H9 (cell line): ENCODE results near the gene TEK. TPM values are rescaled to one million over a fixed set of nuclear protein-coding genes. Genes with fewer than 3 reads are reported as not detected.

Experiments used
- DNase-seq: peaks from one replicate; pipeline ENCODE4 v3.0.0-alpha.2; 2017
- H2AFZ ChIP-seq: one replicate; pipeline ENCODE4 v1.6.1; 2013; ENCODE audit warnings: mild to moderate bottlenecking, low read length, control low read depth, moderate library complexity
- H2AK5ac ChIP-seq: 2 replicates; pipeline ENCODE4 v1.6.1; 2013; ENCODE audit warnings: low read length, control low read depth, mixed read lengths; ENCODE audit not compliant: insufficient read length
- H2BK120ac ChIP-seq: one replicate; pipeline ENCODE4 v1.6.1; 2013; ENCODE audit warnings: low read depth, mild to moderate bottlenecking, low read length, control low read depth, inconsistent platforms; ENCODE audit not compliant: poor library complexity, severe bottlenecking
- H2BK12ac ChIP-seq: 2 replicates; pipeline ENCODE4 v1.6.1; 2013; ENCODE audit warnings: low read length, control low read depth, mixed read lengths, low read depth; ENCODE audit not compliant: insufficient read length
- H2BK15ac ChIP-seq: 2 replicates; pipeline ENCODE4 v1.6.1; 2013; ENCODE audit warnings: low read depth, low read length, control low read depth
- H2BK20ac ChIP-seq: one replicate; pipeline ENCODE4 v1.6.1; 2013; ENCODE audit warnings: low read depth, mild to moderate bottlenecking, low read length, control low read depth, inconsistent platforms; ENCODE audit not compliant: poor library complexity, severe bottlenecking
- H2BK5ac ChIP-seq: 2 replicates; pipeline ENCODE4 v1.6.1; 2013; ENCODE audit warnings: low read length, control low read depth, mixed read lengths; ENCODE audit not compliant: insufficient read length
- H3K14ac ChIP-seq: 2 replicates; pipeline ENCODE4 v1.6.1; 2013; ENCODE audit warnings: low read length, control low read depth; ENCODE audit not compliant: insufficient read depth
- H3K18ac ChIP-seq: 2 replicates; pipeline ENCODE4 v1.6.1; 2013; ENCODE audit warnings: low read depth, mild to moderate bottlenecking, mixed read lengths, low read length, control low read depth; ENCODE audit not compliant: insufficient read length
- H3K23ac ChIP-seq: 2 replicates; pipeline ENCODE4 v1.6.1; 2013; ENCODE audit warnings: low read length, control low read depth, mixed read lengths, low read depth; ENCODE audit not compliant: insufficient read length
- H3K23me2 ChIP-seq: 2 replicates; pipeline ENCODE4 v1.6.1; 2013; ENCODE audit warnings: low read depth, mild to moderate bottlenecking, mixed read lengths, low read length, control low read depth; ENCODE audit not compliant: insufficient read length, poor library complexity, severe bottlenecking
- H3K27ac ChIP-seq: 2 replicates; pipeline ENCODE4 v1.5.1; 2013; ENCODE audit warnings: low read length, control low read depth, mixed read lengths, low read depth; ENCODE audit not compliant: insufficient read length
- H3K27me3 ChIP-seq: 2 replicates; pipeline ENCODE4 v1.6.1; 2013; ENCODE audit warnings: low read length, control low read depth, inconsistent platforms; ENCODE audit not compliant: insufficient read depth
- H3K4ac ChIP-seq: 2 replicates; pipeline ENCODE4 v1.6.1; 2013; ENCODE audit warnings: low read depth, mild to moderate bottlenecking, control low read depth, inconsistent platforms, low read length, moderate library complexity
- H3K4me1 ChIP-seq: 2 replicates; pipeline ENCODE4 v1.6.1; 2013; ENCODE audit warnings: low read length, control low read depth, inconsistent platforms; ENCODE audit not compliant: insufficient read depth
- H3K4me2 ChIP-seq: 2 replicates; pipeline ENCODE4 v1.6.1; 2013; ENCODE audit warnings: low read length, control low read depth, mixed read lengths; ENCODE audit not compliant: insufficient read length, insufficient read depth
- H3K56ac ChIP-seq: 2 replicates; pipeline ENCODE4 v1.6.1; 2013; ENCODE audit warnings: low read depth, mild to moderate bottlenecking, mixed read lengths, low read length, control low read depth; ENCODE audit not compliant: insufficient read length
- H3K79me1 ChIP-seq: 2 replicates; pipeline ENCODE4 v1.6.1; 2013; ENCODE audit warnings: low read depth, mild to moderate bottlenecking, moderate library complexity, low read length, control low read depth, inconsistent platforms; ENCODE audit not compliant: insufficient read depth, poor library complexity, severe bottlenecking
- H3K79me2 ChIP-seq: 2 replicates; pipeline ENCODE4 v1.6.1; 2013; ENCODE audit warnings: low read length, control low read depth, inconsistent platforms; ENCODE audit not compliant: insufficient read depth
- H3K9ac ChIP-seq: 2 replicates; pipeline ENCODE4 v1.6.1; 2013; ENCODE audit warnings: low read length, control low read depth, mixed read lengths; ENCODE audit not compliant: insufficient read length; ENCODE audit errors: extremely low read depth
- H3K9me3 ChIP-seq: one replicate; pipeline ENCODE4 v1.6.1; 2013; ENCODE audit warnings: low read depth, low read length, inconsistent platforms; ENCODE audit not compliant: control insufficient read depth
- H3T11ph ChIP-seq: one replicate; pipeline ENCODE4 v1.6.1; 2013; ENCODE audit warnings: mild to moderate bottlenecking, low read length, control low read depth, inconsistent platforms
- H4K20me1 ChIP-seq: one replicate; pipeline ENCODE4 v1.6.1; 2013; ENCODE audit not compliant: control insufficient read depth, insufficient read length, insufficient read depth
- H4K5ac ChIP-seq: 2 replicates; pipeline ENCODE4 v1.6.1; 2013; ENCODE audit warnings: low read depth, mild to moderate bottlenecking, mixed read lengths, low read length, control low read depth; ENCODE audit not compliant: insufficient read length
- H4K8ac ChIP-seq: replicated peaks from 2 replicates; pipeline ENCODE4 v1.6.1; 2013; ENCODE audit warnings: low read length, control low read depth, mixed read lengths, low read depth; ENCODE audit not compliant: insufficient read length
- H4K91ac ChIP-seq: 2 replicates; pipeline ENCODE4 v1.6.1; 2013; ENCODE audit warnings: low read depth, mild to moderate bottlenecking, moderate library complexity, mixed read lengths, low read length, control low read depth; ENCODE audit not compliant: insufficient read length
- H3K27ac Mint-ChIP-seq, 3 experiments: 2 replicates in 2 of 3; 3 replicates in 1 of 3; pipeline ENCODE4 v1.8.0; 2020 to 2021; ENCODE audit warnings: mixed read lengths in 3 of 3, mild to moderate bottlenecking in 1 of 3, moderate library complexity in 1 of 3
- H3K27me3 Mint-ChIP-seq: 2 replicates; pipeline ENCODE4 v1.8.0; 2021; ENCODE audit warnings: low read depth, mild to moderate bottlenecking, moderate library complexity, mixed read lengths
- H3K36me3 Mint-ChIP-seq, 3 experiments: 2 replicates in 2 of 3; 3 replicates in 1 of 3; pipeline ENCODE4 v1.8.0; 2020 to 2021; ENCODE audit warnings: low read depth in 3 of 3, mixed read lengths in 3 of 3; ENCODE audit not compliant: insufficient read depth in 1 of 3
- H3K4me1 Mint-ChIP-seq, 2 experiments: 2 replicates each; pipeline ENCODE4 v1.8.0; 2020; ENCODE audit warnings: mixed read lengths in 2 of 2
- H3K4me3 Mint-ChIP-seq, 2 experiments: 2 replicates in 1 of 2; 3 replicates in 1 of 2; pipeline ENCODE4 v1.8.0; 2020 to 2021; ENCODE audit warnings: mild to moderate bottlenecking in 2 of 2, mixed read lengths in 2 of 2, moderate library complexity in 1 of 2
- H3K9me3 Mint-ChIP-seq, 2 experiments: 2 replicates in 1 of 2; 3 replicates in 1 of 2; pipeline ENCODE4 v1.8.0; 2020; ENCODE audit warnings: mild to moderate bottlenecking in 2 of 2, mixed read lengths in 2 of 2, moderate library complexity in 1 of 2
- WGBS: extraction: QIAGEN DNeasy Blood & Tissue Kit; methylation state at CpG from one replicate; pipeline ENCODE4 v1.1.7; 2013; ENCODE audit warnings: missing lambda C conversion rate, low lambda C conversion rate, mixed read lengths; ENCODE audit not compliant: insufficient read length; ENCODE audit errors: extremely low coverage; 5-methylcytosine and 5-hydroxymethylcytosine counted together
- total RNA-seq: library from RNA; stranded (reverse); gene quantifications from 2 replicates; pipeline ENCODE4 v1.2.1, GENCODE V29; 2021
- TF ChIP-seq, protein P1 (sequence below): fragments of 200-600 bp; sonication (generic); conservative IDR thresholded peaks from 3 replicates; pipeline ENCODE4 v1.8.0; 2021; ENCODE audit warnings: antibody characterized with exemption, mild to moderate bottlenecking

TEK gene
- total RNA-seq, 1 experiment from 2014 or later = 1.8 TPM

DNA sequence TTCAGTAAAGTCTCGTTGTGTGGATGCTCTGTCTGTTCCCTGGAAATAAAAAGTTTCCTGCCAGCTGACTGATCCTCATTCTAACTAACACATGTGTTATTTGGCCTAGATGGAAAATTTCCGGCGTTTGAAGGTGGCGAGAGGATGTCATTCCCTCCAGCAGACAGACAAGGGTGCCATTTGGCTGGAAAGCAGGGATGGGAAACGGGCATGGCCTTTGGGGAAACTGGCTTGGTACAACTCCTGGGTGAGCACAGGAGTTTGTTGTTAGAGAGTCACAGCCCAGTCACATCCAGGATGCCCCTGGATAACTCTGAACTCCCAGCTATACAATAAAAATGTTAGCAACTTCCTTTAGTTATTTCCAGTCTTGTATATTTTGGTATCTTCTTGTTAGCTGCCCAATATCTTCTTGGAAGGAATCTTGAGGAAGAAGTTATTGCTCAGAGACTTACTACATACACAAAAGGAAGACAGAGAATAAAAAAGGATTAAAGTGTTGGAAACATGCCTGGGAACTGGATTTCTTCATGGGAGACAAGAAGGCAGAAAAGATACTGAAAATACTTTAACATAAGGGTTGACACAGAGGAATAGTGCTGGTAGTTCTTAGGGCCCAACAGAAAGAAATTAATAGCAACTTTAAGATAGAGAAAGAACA, 41.9 kb downstream of the TEK start:
- H3T11ph ChIP-seq = no peak overlapping the region
- no peak overlapping the region for H4K8ac ChIP-seq
- no peak overlapping the region for H3K27ac ChIP-seq
- H3K9me3 ChIP-seq = no peaks in the 10 kb centered on the region
- no peaks in the 10 kb centered on the region for H3K27me3 ChIP-seq
- no peak overlapping the region for H4K91ac ChIP-seq
- no peak overlapping the region for H3K14ac ChIP-seq
- H4K20me1 ChIP-seq = no peaks in the 10 kb centered on the region
- H3K23me2 ChIP-seq = no peaks in the 10 kb centered on the region
- no peak overlapping the region for H2BK12ac ChIP-seq
- H2BK20ac ChIP-seq = no peak overlapping the region
- H3K4me2 ChIP-seq = no peak overlapping the region
- no peak overlapping the region for H2AFZ ChIP-seq
- Mint-ChIP-seq H3K4me3 (no peak overlapping the region), H3K36me3 (no peaks in the 10 kb centered on the region), H3K27me3 (no peaks in the 10 kb centered on the region), H3K9me3 (no peaks in the 10 kb centered on the region), H3K27ac (peak overlapping the region in 1 of 3 experiments; percentile 65; a peak in 1 of 7 replicates), H3K4me1 (peaks cover 4 to 12% of the 10 kb centered on the region in 2 experiments)
- H3K56ac ChIP-seq = no peak overlapping the region
- no peak overlapping the region for H3K9ac ChIP-seq
- no peak overlapping the region for H2AK5ac ChIP-seq
- H3K79me2 ChIP-seq = no peaks in the 10 kb centered on the region
- H3K4ac ChIP-seq = no peak overlapping the region
- no peak overlapping the region for H2BK120ac ChIP-seq
- TF ChIP-seq, protein P1, sequence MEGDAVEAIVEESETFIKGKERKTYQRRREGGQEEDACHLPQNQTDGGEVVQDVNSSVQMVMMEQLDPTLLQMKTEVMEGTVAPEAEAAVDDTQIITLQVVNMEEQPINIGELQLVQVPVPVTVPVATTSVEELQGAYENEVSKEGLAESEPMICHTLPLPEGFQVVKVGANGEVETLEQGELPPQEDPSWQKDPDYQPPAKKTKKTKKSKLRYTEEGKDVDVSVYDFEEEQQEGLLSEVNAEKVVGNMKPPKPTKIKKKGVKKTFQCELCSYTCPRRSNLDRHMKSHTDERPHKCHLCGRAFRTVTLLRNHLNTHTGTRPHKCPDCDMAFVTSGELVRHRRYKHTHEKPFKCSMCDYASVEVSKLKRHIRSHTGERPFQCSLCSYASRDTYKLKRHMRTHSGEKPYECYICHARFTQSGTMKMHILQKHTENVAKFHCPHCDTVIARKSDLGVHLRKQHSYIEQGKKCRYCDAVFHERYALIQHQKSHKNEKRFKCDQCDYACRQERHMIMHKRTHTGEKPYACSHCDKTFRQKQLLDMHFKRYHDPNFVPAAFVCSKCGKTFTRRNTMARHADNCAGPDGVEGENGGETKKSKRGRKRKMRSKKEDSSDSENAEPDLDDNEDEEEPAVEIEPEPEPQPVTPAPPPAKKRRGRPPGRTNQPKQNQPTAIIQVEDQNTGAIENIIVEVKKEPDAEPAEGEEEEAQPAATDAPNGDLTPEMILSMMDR = no peak
- no peaks in the 10 kb centered on the region for H3K79me1 ChIP-seq
- no peak for DNase-seq
- no CpG with 5 or more reads among the region's 5 CpGs for WGBS
- H2BK5ac ChIP-seq = no peak overlapping the region
- no peak overlapping the region for H2BK15ac ChIP-seq
- no peak overlapping the region for H4K5ac ChIP-seq
- H3K18ac ChIP-seq = no peak overlapping the region
- H3K4me1 ChIP-seq = peaks cover 6% of the 10 kb centered on the region; the same call in 1 of the 2 replicates
- H3K23ac ChIP-seq = no peak overlapping the region
